ENCODE measurements around the gene GRAMD2A. TPM values are rescaled to one million over a fixed set of nuclear protein-coding genes. Genes with fewer than 3 reads are reported as not detected.

GRAMD2A gene
- total RNA-seq, 1 donor from 2014 or later, result 5.0 TPM

GRCh38 chr15:72153269-72154000, 44.2 kb downstream of the GRAMD2A start:
- no peak overlapping the region for H3K4me3 ChIP-seq (ENCODE audit: low read depth, low read length)
- DNase-seq (ENCODE audit: low read depth), result no peak
- TF ChIP-seq CTCF (conservative IDR thresholded peaks at IDR 0.05; ENCODE audit: low read depth, low read length), result no peak

GRCh38 chr15:72147418-72147817, 50.2 kb downstream of the GRAMD2A start:
- DNase-seq (ENCODE audit: low read depth), result no peak
- no peak for TF ChIP-seq CTCF (conservative IDR thresholded peaks at IDR 0.05; ENCODE audit: low read depth, low read length)

GRCh38 chr15:72146934-72147333, 50.7 kb downstream of the GRAMD2A start:
- TF ChIP-seq CTCF (conservative IDR thresholded peaks at IDR 0.05; ENCODE audit: low read depth, low read length), result no peak
- H3K4me3 ChIP-seq (ENCODE audit: low read depth, low read length), result no peak overlapping the region
- no peak for DNase-seq (ENCODE audit: low read depth)

More at GRCh38 chr15:72147418-72147817, 50.2 kb downstream of the GRAMD2A start:
- H3K4me3 ChIP-seq (ENCODE audit: low read depth, low read length), result no peak overlapping the region

- TF ChIP-seq CTCF (conservative IDR thresholded peaks at IDR 0.05; ENCODE audit: low read depth, low read length), result no peak
- H3K4me3 ChIP-seq (ENCODE audit: low read depth, low read length), result no peak overlapping the region
- no peak for DNase-seq (ENCODE audit: low read depth)
Observed at GRCh38 chr15:72146221-72146620, 51.4 kb downstream of the GRAMD2A start.

- TF ChIP-seq CTCF (conservative IDR thresholded peaks at IDR 0.05; ENCODE audit: low read depth, low read length), result no peak
- no peak overlapping the region for H3K4me3 ChIP-seq (ENCODE audit: low read depth, low read length)
- no peak for DNase-seq (ENCODE audit: low read depth)
Observed at GRCh38 chr15:72141171-72142084, 56.2 kb downstream of the GRAMD2A start.

- no peak for TF ChIP-seq CTCF (conservative IDR thresholded peaks at IDR 0.05; ENCODE audit: low read depth, low read length)
- DNase-seq (ENCODE audit: low read depth), result no peak
- no peak overlapping the region for H3K4me3 ChIP-seq (ENCODE audit: low read depth, low read length)
Observed at GRCh38 chr15:72140088-72140487, 57.5 kb downstream of the GRAMD2A start.
